ENCODE results near the gene NPAS3. TPM values are rescaled to one million over a fixed set of nuclear protein-coding genes. Genes with fewer than 3 reads are reported as not detected.

NPAS3 gene
- total RNA-seq, 1 donor from 2014 or later = not detected

GRCh38 chr14:33350366-33350990 lies 411.8 kb downstream of the NPAS3 start:
- no peaks in the 10 kb centered on the region for H3K9me3 Mint-ChIP-seq

GRCh38 chr14:33352821-33353220 lies 414.1 kb downstream of the NPAS3 start:
- Mint-ChIP-seq H3K9me3 (no peaks in the 10 kb centered on the region), H3K4me1 (no peaks in the 10 kb centered on the region), H3K4me3 (no peak overlapping the region), H3K27me3 (no peaks in the 10 kb centered on the region), H3K36me3 (ENCODE audit: low read depth) (no peaks in the 10 kb centered on the region), H3K27ac (no peak overlapping the region)
- intact Hi-C loops (cut with micrococcal nuclease) = no loop called here
- no peak for DNase-seq

More at GRCh38 chr14:33350366-33350990, 411.8 kb downstream of the NPAS3 start:
- Mint-ChIP-seq H3K27me3 (no peaks in the 10 kb centered on the region), H3K4me3 (no peak overlapping the region), H3K4me1 (no peaks in the 10 kb centered on the region), H3K36me3 (ENCODE audit: low read depth) (no peaks in the 10 kb centered on the region), H3K27ac (no peak overlapping the region)
- intact Hi-C loops (cut with micrococcal nuclease) = no loop called here
- DNase-seq = no peak

- no peaks in the 10 kb centered on the region for H3K4me1 Mint-ChIP-seq
- H3K27me3 Mint-ChIP-seq = no peaks in the 10 kb centered on the region
- no peak for DNase-seq
- intact Hi-C loops (cut with micrococcal nuclease) = no loop called here
- H3K9me3 Mint-ChIP-seq = no peaks in the 10 kb centered on the region
- H3K4me3 Mint-ChIP-seq = no peak overlapping the region
- no peaks in the 10 kb centered on the region for H3K36me3 Mint-ChIP-seq (ENCODE audit: low read depth)
- H3K27ac Mint-ChIP-seq = no peak overlapping the region
These were observed 417.5 kb downstream of the NPAS3 start for GRCh38 chr14:33356181-33356580.

- Mint-ChIP-seq H3K9me3 (no peaks in the 10 kb centered on the region), H3K36me3 (ENCODE audit: low read depth) (no peaks in the 10 kb centered on the region), H3K4me3 (no peak overlapping the region), H3K27ac (no peak overlapping the region), H3K4me1 (no peaks in the 10 kb centered on the region), H3K27me3 (no peaks in the 10 kb centered on the region)
- intact Hi-C loops (cut with micrococcal nuclease) = no loop called here
- DNase-seq = no peak
These were observed 418.7 kb downstream of the NPAS3 start for GRCh38 chr14:33357225-33358010.

DNA sequence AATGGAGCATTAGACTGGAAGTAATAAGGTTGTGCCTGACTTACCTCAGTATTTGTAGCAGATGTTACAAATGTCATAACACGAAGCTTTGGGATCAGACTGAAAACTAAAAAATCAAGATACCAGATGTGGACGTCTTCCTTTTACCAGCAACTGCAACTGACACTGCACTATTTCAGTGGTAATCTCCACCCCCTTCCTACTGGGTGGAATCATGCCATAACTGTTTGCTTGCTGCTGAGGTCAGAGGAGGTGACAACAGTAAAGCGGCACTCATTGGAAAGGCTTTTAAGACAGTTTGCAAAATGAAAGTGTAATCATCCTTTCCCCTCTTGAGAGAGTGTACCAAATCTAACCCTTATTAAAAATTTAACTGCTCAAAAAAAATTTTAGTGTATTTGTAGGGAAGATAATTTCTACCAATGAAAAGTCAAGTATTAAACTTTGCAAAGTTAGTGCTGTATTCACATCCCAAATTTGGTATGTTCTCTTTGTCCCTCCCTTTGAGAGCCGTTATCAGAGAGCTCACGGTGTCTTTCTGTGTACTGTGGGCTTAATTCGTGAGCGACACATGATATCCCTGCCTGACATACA lies 420.7 kb downstream of the NPAS3 start:
- Mint-ChIP-seq H3K9me3 (no peaks in the 10 kb centered on the region), H3K27ac (no peak overlapping the region), H3K4me1 (no peaks in the 10 kb centered on the region), H3K36me3 (ENCODE audit: low read depth) (no peaks in the 10 kb centered on the region), H3K4me3 (no peak overlapping the region), H3K27me3 (no peaks in the 10 kb centered on the region)
- intact Hi-C loops (cut with micrococcal nuclease) = no loop called here
- no peak for DNase-seq

GRCh38 chr14:33362934-33363333 lies 424.3 kb downstream of the NPAS3 start:
- Mint-ChIP-seq H3K27me3 (no peaks in the 10 kb centered on the region), H3K4me1 (no peaks in the 10 kb centered on the region), H3K27ac (no peak overlapping the region), H3K4me3 (no peak overlapping the region), H3K9me3 (no peaks in the 10 kb centered on the region), H3K36me3 (ENCODE audit: low read depth) (no peaks in the 10 kb centered on the region)
- intact Hi-C loops (cut with micrococcal nuclease) = no loop called here
- DNase-seq = no peak

DNA sequence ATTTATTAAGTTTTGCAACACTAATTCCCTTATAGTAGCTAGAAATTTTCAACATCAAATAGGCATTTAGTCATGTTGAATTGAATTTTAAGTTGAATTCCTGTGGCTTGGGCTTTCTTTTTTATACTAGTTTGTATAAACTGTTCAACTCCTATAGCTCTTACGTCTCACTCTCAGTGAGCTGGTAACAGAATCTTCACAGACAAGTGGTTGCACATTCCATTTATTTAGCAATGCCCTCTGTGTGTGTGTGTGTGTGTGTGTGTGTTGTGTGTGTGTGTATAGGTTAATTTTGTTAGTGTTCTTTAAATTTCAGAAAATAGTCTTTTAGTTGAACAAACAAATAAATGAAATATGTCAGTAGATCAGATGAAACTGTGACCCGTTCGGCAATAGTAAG lies 425.0 kb downstream of the NPAS3 start:
- Mint-ChIP-seq H3K36me3 (ENCODE audit: low read depth) (no peaks in the 10 kb centered on the region), H3K27me3 (no peaks in the 10 kb centered on the region), H3K9me3 (no peaks in the 10 kb centered on the region), H3K4me3 (no peak overlapping the region), H3K27ac (no peak overlapping the region), H3K4me1 (no peaks in the 10 kb centered on the region)
- intact Hi-C loops (cut with micrococcal nuclease) = no loop called here
- DNase-seq = no peak

DNA sequence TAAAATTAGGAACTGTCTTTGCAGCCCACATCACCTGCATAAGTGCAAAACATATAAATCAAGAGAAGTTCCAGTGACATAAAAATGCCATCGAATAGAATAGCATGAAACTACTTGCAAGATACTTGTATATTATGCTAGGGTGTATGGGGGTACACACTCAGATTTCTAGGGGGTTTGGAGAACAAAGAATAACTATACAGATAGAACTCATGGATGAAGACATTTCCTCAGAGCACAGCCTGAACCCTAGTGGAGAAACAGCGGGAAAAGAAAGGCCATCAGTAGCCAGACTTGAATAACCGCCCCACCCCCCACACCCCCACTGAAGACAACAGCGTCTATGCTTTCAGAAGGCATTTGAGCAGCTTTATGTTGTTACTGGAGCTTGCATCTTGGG lies 425.8 kb downstream of the NPAS3 start:
- intact Hi-C loops (cut with micrococcal nuclease) = no loop called here

GRCh38 chr14:33369041-33369440 lies 430.4 kb downstream of the NPAS3 start:
- Mint-ChIP-seq H3K9me3 (no peaks in the 10 kb centered on the region), H3K36me3 (ENCODE audit: low read depth) (no peaks in the 10 kb centered on the region), H3K4me3 (no peak overlapping the region), H3K27ac (no peak overlapping the region), H3K4me1 (no peaks in the 10 kb centered on the region), H3K27me3 (no peaks in the 10 kb centered on the region)
- DNase-seq = no peak
- intact Hi-C loops (cut with micrococcal nuclease) = no loop called here

More for the DNA sequence above, 425.8 kb downstream of the NPAS3 start:
- Mint-ChIP-seq H3K9me3 (no peaks in the 10 kb centered on the region), H3K4me3 (no peak overlapping the region), H3K4me1 (no peaks in the 10 kb centered on the region), H3K36me3 (ENCODE audit: low read depth) (no peaks in the 10 kb centered on the region), H3K27me3 (no peaks in the 10 kb centered on the region), H3K27ac (no peak overlapping the region)
- no peak for DNase-seq

DNA sequence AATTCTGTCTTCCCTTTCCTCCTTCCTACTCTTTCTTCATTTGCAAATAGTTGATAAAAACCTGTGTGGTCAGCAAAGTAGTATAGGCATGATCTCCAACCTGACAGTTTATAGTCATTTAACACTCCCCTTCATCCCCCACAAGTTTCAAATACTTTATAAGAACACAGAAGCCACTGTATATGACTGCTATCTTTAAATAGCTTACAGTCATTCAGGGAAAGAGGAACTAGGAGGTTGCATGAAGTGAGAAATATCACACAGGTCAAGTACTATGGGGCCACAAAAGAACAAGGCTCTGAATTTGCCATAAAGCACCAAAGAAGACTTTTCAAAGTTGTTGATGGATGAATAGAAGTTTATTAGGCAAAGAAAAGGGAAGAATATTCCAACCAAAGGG lies 431.3 kb downstream of the NPAS3 start:
- Mint-ChIP-seq H3K4me3 (no peak overlapping the region), H3K9me3 (no peaks in the 10 kb centered on the region), H3K27me3 (no peaks in the 10 kb centered on the region), H3K4me1 (no peaks in the 10 kb centered on the region), H3K27ac (no peak overlapping the region), H3K36me3 (ENCODE audit: low read depth) (no peaks in the 10 kb centered on the region)
- no peak for DNase-seq
- intact Hi-C loops (cut with micrococcal nuclease) = no loop called here

- Mint-ChIP-seq H3K9me3 (no peaks in the 10 kb centered on the region), H3K27me3 (no peaks in the 10 kb centered on the region), H3K36me3 (ENCODE audit: low read depth) (no peaks in the 10 kb centered on the region), H3K4me3 (no peak overlapping the region), H3K27ac (no peak overlapping the region), H3K4me1 (no peaks in the 10 kb centered on the region)
- intact Hi-C loops (cut with micrococcal nuclease) = no loop called here
- DNase-seq = no peak
These were observed 431.7 kb downstream of the NPAS3 start for GRCh38 chr14:33370426-33370825.

DNA sequence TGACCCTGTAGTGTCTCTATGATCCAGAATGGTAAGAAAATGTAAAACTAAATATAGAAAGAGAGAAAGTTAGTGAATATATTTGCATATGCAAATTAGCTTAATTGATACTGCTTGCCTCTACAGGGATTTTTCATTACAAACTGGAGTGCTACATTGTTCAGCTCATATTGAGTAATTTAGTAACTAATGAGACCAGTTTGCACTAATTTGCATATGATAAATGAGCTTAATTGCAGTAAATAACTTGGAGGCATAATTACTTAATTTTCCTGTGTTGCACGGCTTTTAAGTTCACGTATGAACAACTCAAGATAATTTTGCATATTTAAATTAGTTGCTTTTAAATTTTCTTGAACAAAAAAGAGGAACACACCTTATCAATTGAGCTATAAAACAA lies 436.5 kb downstream of the NPAS3 start:
- H3K9me3 Mint-ChIP-seq = no peaks in the 10 kb centered on the region
- no peak for DNase-seq
- intact Hi-C loops (cut with micrococcal nuclease) = no loop called here
- H3K36me3 Mint-ChIP-seq (ENCODE audit: low read depth) = no peaks in the 10 kb centered on the region
- no peaks in the 10 kb centered on the region for H3K4me1 Mint-ChIP-seq
- no peak overlapping the region for H3K4me3 Mint-ChIP-seq
- no peaks in the 10 kb centered on the region for H3K27me3 Mint-ChIP-seq
- no peak overlapping the region for H3K27ac Mint-ChIP-seq

GRCh38 chr14:33375786-33376185 lies 437.1 kb downstream of the NPAS3 start:
- Mint-ChIP-seq H3K9me3 (no peaks in the 10 kb centered on the region), H3K27ac (no peak overlapping the region), H3K4me1 (no peaks in the 10 kb centered on the region), H3K27me3 (no peaks in the 10 kb centered on the region), H3K36me3 (ENCODE audit: low read depth) (no peaks in the 10 kb centered on the region), H3K4me3 (no peak overlapping the region)
- intact Hi-C loops (cut with micrococcal nuclease) = no loop called here
- DNase-seq = no peak

DNA sequence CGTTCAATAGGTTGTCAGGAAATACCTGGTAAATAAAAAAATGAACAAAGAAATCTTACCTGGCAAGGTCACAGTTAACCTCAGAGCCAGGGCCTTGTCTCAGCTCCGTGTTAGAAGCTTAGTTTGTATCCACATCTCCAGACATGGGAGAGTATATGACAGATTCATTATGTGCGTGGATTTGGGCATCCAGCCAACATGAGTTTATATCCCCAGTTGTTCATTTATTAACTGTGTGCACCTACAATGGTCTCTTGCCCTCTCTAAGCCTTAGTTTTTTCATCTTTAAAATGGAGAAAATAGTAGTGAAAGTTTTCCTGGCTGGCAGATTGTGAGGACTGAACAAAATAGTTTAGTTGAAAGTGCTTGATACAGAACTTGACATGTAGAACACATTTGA lies 437.8 kb downstream of the NPAS3 start:
- no peaks in the 10 kb centered on the region for H3K36me3 Mint-ChIP-seq (ENCODE audit: low read depth)
- no peak overlapping the region for H3K27ac Mint-ChIP-seq
- H3K27me3 Mint-ChIP-seq = no peaks in the 10 kb centered on the region
- no peak overlapping the region for H3K4me3 Mint-ChIP-seq
- H3K4me1 Mint-ChIP-seq = no peaks in the 10 kb centered on the region
- intact Hi-C loops (cut with micrococcal nuclease) = no loop called here
- no peaks in the 10 kb centered on the region for H3K9me3 Mint-ChIP-seq
- DNase-seq = no peak
